ENCODE measurements around the gene HEXIM2. TPM values are rescaled to one million over a fixed set of nuclear protein-coding genes. Genes with fewer than 3 reads are reported as not detected.

HEXIM2 gene
- total RNA-seq, 1 experiment from 2014 or later, result 11.9 TPM

- TF ChIP-seq CBFB (CRISPR knock-in tag; IDR thresholded peaks at IDR 0.05; ENCODE audit: low read depth), result no peak
- TF ChIP-seq ZNF138 (CRISPR knock-in tag; conservative IDR thresholded peaks at IDR 0.05), result no peak
- TF ChIP-seq, protein P1, sequence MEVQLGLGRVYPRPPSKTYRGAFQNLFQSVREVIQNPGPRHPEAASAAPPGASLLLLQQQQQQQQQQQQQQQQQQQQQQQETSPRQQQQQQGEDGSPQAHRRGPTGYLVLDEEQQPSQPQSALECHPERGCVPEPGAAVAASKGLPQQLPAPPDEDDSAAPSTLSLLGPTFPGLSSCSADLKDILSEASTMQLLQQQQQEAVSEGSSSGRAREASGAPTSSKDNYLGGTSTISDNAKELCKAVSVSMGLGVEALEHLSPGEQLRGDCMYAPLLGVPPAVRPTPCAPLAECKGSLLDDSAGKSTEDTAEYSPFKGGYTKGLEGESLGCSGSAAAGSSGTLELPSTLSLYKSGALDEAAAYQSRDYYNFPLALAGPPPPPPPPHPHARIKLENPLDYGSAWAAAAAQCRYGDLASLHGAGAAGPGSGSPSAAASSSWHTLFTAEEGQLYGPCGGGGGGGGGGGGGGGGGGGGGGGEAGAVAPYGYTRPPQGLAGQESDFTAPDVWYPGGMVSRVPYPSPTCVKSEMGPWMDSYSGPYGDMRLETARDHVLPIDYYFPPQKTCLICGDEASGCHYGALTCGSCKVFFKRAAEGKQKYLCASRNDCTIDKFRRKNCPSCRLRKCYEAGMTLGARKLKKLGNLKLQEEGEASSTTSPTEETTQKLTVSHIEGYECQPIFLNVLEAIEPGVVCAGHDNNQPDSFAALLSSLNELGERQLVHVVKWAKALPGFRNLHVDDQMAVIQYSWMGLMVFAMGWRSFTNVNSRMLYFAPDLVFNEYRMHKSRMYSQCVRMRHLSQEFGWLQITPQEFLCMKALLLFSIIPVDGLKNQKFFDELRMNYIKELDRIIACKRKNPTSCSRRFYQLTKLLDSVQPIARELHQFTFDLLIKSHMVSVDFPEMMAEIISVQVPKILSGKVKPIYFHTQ (CRISPR knock-in tag; IDR thresholded peaks at IDR 0.05), result no peak; the same call in 1 of the 2 replicates
- TF ChIP-seq, protein P2, sequence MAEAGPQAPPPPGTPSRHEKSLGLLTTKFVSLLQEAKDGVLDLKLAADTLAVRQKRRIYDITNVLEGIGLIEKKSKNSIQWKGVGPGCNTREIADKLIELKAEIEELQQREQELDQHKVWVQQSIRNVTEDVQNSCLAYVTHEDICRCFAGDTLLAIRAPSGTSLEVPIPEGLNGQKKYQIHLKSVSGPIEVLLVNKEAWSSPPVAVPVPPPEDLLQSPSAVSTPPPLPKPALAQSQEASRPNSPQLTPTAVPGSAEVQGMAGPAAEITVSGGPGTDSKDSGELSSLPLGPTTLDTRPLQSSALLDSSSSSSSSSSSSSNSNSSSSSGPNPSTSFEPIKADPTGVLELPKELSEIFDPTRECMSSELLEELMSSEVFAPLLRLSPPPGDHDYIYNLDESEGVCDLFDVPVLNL (CRISPR knock-in tag; IDR thresholded peaks at IDR 0.05; ENCODE audit: borderline replicate concordance, low read depth), result no peak
- TF ChIP-seq, protein P3, sequence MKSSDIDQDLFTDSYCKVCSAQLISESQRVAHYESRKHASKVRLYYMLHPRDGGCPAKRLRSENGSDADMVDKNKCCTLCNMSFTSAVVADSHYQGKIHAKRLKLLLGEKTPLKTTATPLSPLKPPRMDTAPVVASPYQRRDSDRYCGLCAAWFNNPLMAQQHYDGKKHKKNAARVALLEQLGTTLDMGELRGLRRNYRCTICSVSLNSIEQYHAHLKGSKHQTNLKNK (CRISPR knock-in tag; IDR thresholded peaks at IDR 0.05), result no peak
- TF ChIP-seq, protein P4, sequence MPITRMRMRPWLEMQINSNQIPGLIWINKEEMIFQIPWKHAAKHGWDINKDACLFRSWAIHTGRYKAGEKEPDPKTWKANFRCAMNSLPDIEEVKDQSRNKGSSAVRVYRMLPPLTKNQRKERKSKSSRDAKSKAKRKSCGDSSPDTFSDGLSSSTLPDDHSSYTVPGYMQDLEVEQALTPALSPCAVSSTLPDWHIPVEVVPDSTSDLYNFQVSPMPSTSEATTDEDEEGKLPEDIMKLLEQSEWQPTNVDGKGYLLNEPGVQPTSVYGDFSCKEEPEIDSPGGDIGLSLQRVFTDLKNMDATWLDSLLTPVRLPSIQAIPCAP (CRISPR knock-in tag; IDR thresholded peaks at IDR 0.05), result peak; percentile 87; the same call in 1 of the 2 replicates
- no peak for TF ChIP-seq IRF2 (CRISPR knock-in tag; IDR thresholded peaks at IDR 0.05; ENCODE audit: borderline replicate concordance, low read depth)
- TF ChIP-seq NR1H2 (CRISPR knock-in tag; IDR thresholded peaks at IDR 0.05), result no peak
- TF ChIP-seq, protein P5, sequence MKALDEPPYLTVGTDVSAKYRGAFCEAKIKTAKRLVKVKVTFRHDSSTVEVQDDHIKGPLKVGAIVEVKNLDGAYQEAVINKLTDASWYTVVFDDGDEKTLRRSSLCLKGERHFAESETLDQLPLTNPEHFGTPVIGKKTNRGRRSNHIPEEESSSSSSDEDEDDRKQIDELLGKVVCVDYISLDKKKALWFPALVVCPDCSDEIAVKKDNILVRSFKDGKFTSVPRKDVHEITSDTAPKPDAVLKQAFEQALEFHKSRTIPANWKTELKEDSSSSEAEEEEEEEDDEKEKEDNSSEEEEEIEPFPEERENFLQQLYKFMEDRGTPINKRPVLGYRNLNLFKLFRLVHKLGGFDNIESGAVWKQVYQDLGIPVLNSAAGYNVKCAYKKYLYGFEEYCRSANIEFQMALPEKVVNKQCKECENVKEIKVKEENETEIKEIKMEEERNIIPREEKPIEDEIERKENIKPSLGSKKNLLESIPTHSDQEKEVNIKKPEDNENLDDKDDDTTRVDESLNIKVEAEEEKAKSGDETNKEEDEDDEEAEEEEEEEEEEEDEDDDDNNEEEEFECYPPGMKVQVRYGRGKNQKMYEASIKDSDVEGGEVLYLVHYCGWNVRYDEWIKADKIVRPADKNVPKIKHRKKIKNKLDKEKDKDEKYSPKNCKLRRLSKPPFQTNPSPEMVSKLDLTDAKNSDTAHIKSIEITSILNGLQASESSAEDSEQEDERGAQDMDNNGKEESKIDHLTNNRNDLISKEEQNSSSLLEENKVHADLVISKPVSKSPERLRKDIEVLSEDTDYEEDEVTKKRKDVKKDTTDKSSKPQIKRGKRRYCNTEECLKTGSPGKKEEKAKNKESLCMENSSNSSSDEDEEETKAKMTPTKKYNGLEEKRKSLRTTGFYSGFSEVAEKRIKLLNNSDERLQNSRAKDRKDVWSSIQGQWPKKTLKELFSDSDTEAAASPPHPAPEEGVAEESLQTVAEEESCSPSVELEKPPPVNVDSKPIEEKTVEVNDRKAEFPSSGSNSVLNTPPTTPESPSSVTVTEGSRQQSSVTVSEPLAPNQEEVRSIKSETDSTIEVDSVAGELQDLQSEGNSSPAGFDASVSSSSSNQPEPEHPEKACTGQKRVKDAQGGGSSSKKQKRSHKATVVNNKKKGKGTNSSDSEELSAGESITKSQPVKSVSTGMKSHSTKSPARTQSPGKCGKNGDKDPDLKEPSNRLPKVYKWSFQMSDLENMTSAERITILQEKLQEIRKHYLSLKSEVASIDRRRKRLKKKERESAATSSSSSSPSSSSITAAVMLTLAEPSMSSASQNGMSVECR (CRISPR knock-in tag; IDR thresholded peaks at IDR 0.05; ENCODE audit: borderline replicate concordance), result no peak; the same call in 1 of the 2 replicates
- TF ChIP-seq ZNF396 (CRISPR knock-in tag; IDR thresholded peaks at IDR 0.05; ENCODE audit: borderline replicate concordance), result no peak
- no peak for TF ChIP-seq ZNF671 (CRISPR knock-in tag; IDR thresholded peaks at IDR 0.05)
- TF ChIP-seq PRDM15 (CRISPR knock-in tag; IDR thresholded peaks at IDR 0.05), result peak; percentile 36; the same call in 1 of the 2 replicates
- TF ChIP-seq FOXK1 (CRISPR knock-in tag; IDR thresholded peaks at IDR 0.05), result peak; percentile 90
- no peak for TF ChIP-seq ZNF512 (CRISPR knock-in tag; IDR thresholded peaks at IDR 0.05; ENCODE audit: borderline replicate concordance)
- no peak for TF ChIP-seq ELF4 (CRISPR knock-in tag; IDR thresholded peaks at IDR 0.05; ENCODE audit: low read depth)
- TF ChIP-seq CTCF (IDR thresholded peaks at IDR 0.05), result no peak
- TF ChIP-seq ATF1 (CRISPR knock-in tag; IDR thresholded peaks at IDR 0.05), result no peak
- TF ChIP-seq HMGXB4 (CRISPR knock-in tag; IDR thresholded peaks at IDR 0.05), result peak; percentile 67
Observed at GRCh38 chr17:45161288-45162024, at the start of gene HEXIM2 (continued).

Data from WTC11 (cell line).